OCI-LY1 (cell line): Measurements from ENCODE around the gene NHERF2.

Experiments
- H2AFZ ChIP-seq: fragments of 200-600 bp; sonication (generic), shearing (Covaris generic); 2 replicates; pipeline ENCODE4 v1.6.0; 2014; ENCODE audit warnings: antibody characterized with exemption, mild to moderate bottlenecking, low read length
- H3F3A ChIP-seq: fragments of 200-600 bp; sonication (generic), shearing (Covaris generic); 2 replicates; pipeline ENCODE4 v1.6.0; 2014; ENCODE audit warnings: mild to moderate bottlenecking, antibody characterized with exemption, low read length, moderate library complexity; ENCODE audit not compliant: insufficient read depth
- H3K27ac ChIP-seq: fragments of 200-600 bp; sonication (generic); 2 replicates; pipeline ENCODE4 v1.5.1; 2014; ENCODE audit warnings: low read length, mixed run types, mild to moderate bottlenecking, low read depth; ENCODE audit not compliant: poor library complexity, severe bottlenecking
- H3K27me3 ChIP-seq: fragments of 200-600 bp; sonication (generic); 2 replicates; pipeline ENCODE4 v1.6.0; 2014; ENCODE audit warnings: antibody characterized with exemption, mild to moderate bottlenecking, low read length, moderate library complexity; ENCODE audit not compliant: insufficient read depth
- H3K36me3 ChIP-seq: fragments of 200-600 bp; sonication (generic); 2 replicates; pipeline ENCODE4 v1.6.1; 2014; ENCODE audit warnings: mild to moderate bottlenecking, antibody characterized with exemption, low read length, moderate library complexity, mixed read lengths; ENCODE audit not compliant: insufficient read depth
- H3K4me1 ChIP-seq: fragments of 200-600 bp; sonication (generic); 2 replicates; pipeline ENCODE4 v1.5.1; 2014; ENCODE audit warnings: mild to moderate bottlenecking, low read length, moderate library complexity; ENCODE audit not compliant: insufficient read depth, severe bottlenecking
- H3K4me2 ChIP-seq: fragments of 200-600 bp; sonication (generic), shearing (Covaris generic); 2 replicates; pipeline ENCODE4 v1.6.1; 2014; ENCODE audit warnings: low read length
- H3K4me3 ChIP-seq: fragments of 200-600 bp; sonication (generic); 2 replicates; pipeline ENCODE4 v1.5.1; 2014; ENCODE audit warnings: low read length, low read depth, mild to moderate bottlenecking, mixed read lengths; ENCODE audit not compliant: poor library complexity, severe bottlenecking
- H3K79me2 ChIP-seq: fragments of 200-600 bp; shearing (Covaris generic); 2 replicates; pipeline ENCODE4 v1.6.1; 2016; ENCODE audit warnings: mixed run types, low read length, mixed read lengths; ENCODE audit not compliant: insufficient read depth
- H3K9ac ChIP-seq: fragments of 200-600 bp; sonication (generic), shearing (Covaris generic); 2 replicates; pipeline ENCODE4 v1.6.1; 2014; ENCODE audit warnings: mild to moderate bottlenecking, low read length, mixed read lengths
- H3K9me2 ChIP-seq: fragments of 200-600 bp; sonication (generic), shearing (Covaris generic); 2 replicates; pipeline ENCODE4 v1.6.1; 2014; ENCODE audit warnings: low read depth, mild to moderate bottlenecking, low read length, mixed read lengths
- H3K9me3 ChIP-seq: fragments of 200-600 bp; shearing (Covaris generic); 2 replicates; pipeline ENCODE4 v1.6.1; 2014; ENCODE audit warnings: low read length, mixed read lengths
- H4K20me1 ChIP-seq: fragments of 200-600 bp; sonication (generic), shearing (Covaris generic); 2 replicates; pipeline ENCODE4 v1.6.0; 2016; ENCODE audit warnings: mild to moderate bottlenecking, low read length; ENCODE audit not compliant: insufficient read depth
- CTCF ChIP-seq: fragments of 200-600 bp; sonication (generic), shearing (Covaris generic); IDR thresholded peaks from 2 replicates; pipeline ENCODE4 v1.5.1; 2017; ENCODE audit warnings: mild to moderate bottlenecking, antibody characterized with exemption, low read length, moderate library complexity, mixed read lengths
- EZH2 ChIP-seq: fragments of 200-600 bp; sonication (generic), shearing (Covaris generic); IDR thresholded peaks from 2 replicates; pipeline ENCODE4 v1.8.0; 2017; ENCODE audit warnings: borderline replicate concordance, mixed run types, mild to moderate bottlenecking, antibody characterized with exemption, low read length, moderate library complexity, mixed read lengths

NHERF2 gene

GRCh38 chr16:2042986-2043666, 16.4 kb downstream of the NHERF2 start:
- no peak overlapping the region for H3K4me2 ChIP-seq
- no peaks in the 10 kb centered on the region for H3K9me2 ChIP-seq
- TF ChIP-seq CTCF: no peak
- H4K20me1 ChIP-seq: no peaks in the 10 kb centered on the region
- no peaks in the 10 kb centered on the region; the same call in 1 of the 2 replicates for H3K27me3 ChIP-seq
- H3K79me2 ChIP-seq: no peaks in the 10 kb centered on the region
- no peaks in the 10 kb centered on the region for H3K9me3 ChIP-seq
- H2AFZ ChIP-seq: no peak overlapping the region
- no peak overlapping the region for H3K27ac ChIP-seq
- peaks cover 15% of the 10 kb centered on the region for H3K4me1 ChIP-seq
- no peak overlapping the region for H3K9ac ChIP-seq
- H3K4me3 ChIP-seq: no peak overlapping the region
- H3K36me3 ChIP-seq: peaks cover 12% of the 10 kb centered on the region; the same call in 1 of the 2 replicates
- no peaks in the 10 kb centered on the region for H3F3A ChIP-seq

- Histone ChIP-seq H3K9ac (no peak overlapping the region), H4K20me1 (no peaks in the 10 kb centered on the region), H3K27me3 (no peaks in the 10 kb centered on the region; the same call in 1 of the 2 replicates), H3K4me2 (no peak overlapping the region), H3K9me2 (no peaks in the 10 kb centered on the region), H3K4me1 (peaks cover 20% of the 10 kb centered on the region), H3K27ac (no peak overlapping the region), H3F3A (no peaks in the 10 kb centered on the region), H3K9me3 (no peaks in the 10 kb centered on the region), H3K4me3 (no peak overlapping the region), H3K36me3 (peaks cover 12% of the 10 kb centered on the region; the same call in 1 of the 2 replicates), H2AFZ (no peak overlapping the region), H3K79me2 (no peaks in the 10 kb centered on the region)
- TF ChIP-seq EZH2 (no peak), CTCF (no peak)
Measured at GRCh38 chr16:2043667-2044451, 17.2 kb downstream of the NHERF2 start.

GRCh38 chr16:2044541-2044940, 17.8 kb downstream of the NHERF2 start:
- no peak overlapping the region for H3K27ac ChIP-seq
- no peaks in the 10 kb centered on the region for H3K27me3 ChIP-seq
- H3K9ac ChIP-seq: no peak overlapping the region
- H3K4me1 ChIP-seq: peaks cover 24% of the 10 kb centered on the region
- H3K4me3 ChIP-seq: no peak overlapping the region
- no peak for TF ChIP-seq CTCF
- TF ChIP-seq EZH2: no peak
- no peaks in the 10 kb centered on the region for H3K9me3 ChIP-seq
- no peaks in the 10 kb centered on the region for H3F3A ChIP-seq
- H3K9me2 ChIP-seq: no peaks in the 10 kb centered on the region
- peaks cover 12% of the 10 kb centered on the region; the same call in 1 of the 2 replicates for H3K36me3 ChIP-seq
- no peak overlapping the region for H2AFZ ChIP-seq
- H3K79me2 ChIP-seq: no peaks in the 10 kb centered on the region
- H3K4me2 ChIP-seq: no peak overlapping the region
- no peaks in the 10 kb centered on the region for H4K20me1 ChIP-seq
